ENCODE data around the gene NKD2. TPM values are rescaled to one million over a fixed set of nuclear protein-coding genes. Genes with fewer than 3 reads are reported as not detected.

The NKD2 gene
- total RNA-seq, 1 experiment from 2014 or later: 0.57 TPM

- no TSS peak for BruUV-seq (replicated peaks)
- H3K36me3 ChIP-seq (ENCODE audit: low read depth): no peaks in the 10 kb centered on the region
- H2AFZ ChIP-seq: no peak overlapping the region
- H3K9me2 ChIP-seq (ENCODE audit: insufficient read depth): no peaks in the 10 kb centered on the region
- H4K20me1 ChIP-seq (ENCODE audit: insufficient read depth): peaks cover 4% of the 10 kb centered on the region; the same call in 1 of the 2 replicates
- no peak for DNase-seq
- H3K27me3 ChIP-seq (ENCODE audit: insufficient read depth, low read depth): peaks cover 97% of the 10 kb centered on the region
- intact Hi-C loops (cut with micrococcal nuclease; ENCODE audit: unreplicated experiment): no loop called here
- TF ChIP-seq CTCF (conservative IDR thresholded peaks at IDR 0.05): no peak
- no peak overlapping the region for H3K4me2 ChIP-seq
- H3K79me2 ChIP-seq (ENCODE audit: low read depth): no peaks in the 10 kb centered on the region
- H3K4me3 ChIP-seq: no peak overlapping the region
- H3K9me3 ChIP-seq (ENCODE audit: insufficient read depth, low read depth): no peaks in the 10 kb centered on the region
- H3K4me1 ChIP-seq (replicated peaks; ENCODE audit: insufficient read depth): no peaks in the 10 kb centered on the region
- POLR2A ChIA-PET (ENCODE audit: unreplicated experiment): no interaction called here
- no peak overlapping the region for H3K27ac ChIP-seq
- CTCF ChIA-PET: no interaction called here
- no peaks in the 10 kb centered on the region for H3F3A ChIP-seq (ENCODE audit: insufficient read depth, low read depth)
Observed at GRCh38 chr5:962386-962785, 46.2 kb upstream of the NKD2 start.

GRCh38 chr5:962801-963200 is 45.8 kb upstream of the NKD2 start:
- no peak overlapping the region for H3K4me2 ChIP-seq
- no peak for DNase-seq
- intact Hi-C loops (cut with micrococcal nuclease; ENCODE audit: unreplicated experiment): no loop called here
- BruUV-seq (replicated peaks): no TSS peak
- H3F3A ChIP-seq (ENCODE audit: insufficient read depth, low read depth): no peaks in the 10 kb centered on the region
- H3K9me2 ChIP-seq (ENCODE audit: insufficient read depth): no peaks in the 10 kb centered on the region
- ChIA-PET CTCF (no interaction called here), POLR2A (ENCODE audit: unreplicated experiment) (no interaction called here)
- H3K4me3 ChIP-seq: no peak overlapping the region
- peaks cover 97% of the 10 kb centered on the region for H3K27me3 ChIP-seq (ENCODE audit: insufficient read depth, low read depth)
- H3K9me3 ChIP-seq (ENCODE audit: insufficient read depth, low read depth): no peaks in the 10 kb centered on the region
- no peaks in the 10 kb centered on the region for H3K79me2 ChIP-seq (ENCODE audit: low read depth)
- no peak overlapping the region for H2AFZ ChIP-seq
- peaks cover 4% of the 10 kb centered on the region; the same call in 1 of the 2 replicates for H4K20me1 ChIP-seq (ENCODE audit: insufficient read depth)
- no peak overlapping the region for H3K27ac ChIP-seq
- TF ChIP-seq EZH2 (IDR thresholded peaks at IDR 0.05; ENCODE audit: low read depth) (no peak), CTCF (conservative IDR thresholded peaks at IDR 0.05) (no peak)
- H3K4me1 ChIP-seq (replicated peaks; ENCODE audit: insufficient read depth): no peaks in the 10 kb centered on the region
- no peaks in the 10 kb centered on the region for H3K36me3 ChIP-seq (ENCODE audit: low read depth)

- H3K9me2 ChIP-seq (ENCODE audit: insufficient read depth): no peaks in the 10 kb centered on the region
- H3K4me3 ChIP-seq: no peak overlapping the region
- H3K36me3 ChIP-seq (ENCODE audit: low read depth): no peaks in the 10 kb centered on the region
- H3K9me3 ChIP-seq (ENCODE audit: insufficient read depth, low read depth): no peaks in the 10 kb centered on the region
- no peak overlapping the region for H3K27ac ChIP-seq
- no peak overlapping the region for H3K4me2 ChIP-seq
- TF ChIP-seq CTCF (conservative IDR thresholded peaks at IDR 0.05): no peak
- TF ChIP-seq EZH2 (IDR thresholded peaks at IDR 0.05; ENCODE audit: low read depth): no peak
- intact Hi-C loops (cut with micrococcal nuclease; ENCODE audit: unreplicated experiment): no loop called here
- ChIA-PET CTCF (no interaction called here), POLR2A (ENCODE audit: unreplicated experiment) (no interaction called here)
- H4K20me1 ChIP-seq (ENCODE audit: insufficient read depth): 0 out of 2 replicates have a peak, but pooled peaks cover 7% of the 10 kb centered on the region
- no peaks in the 10 kb centered on the region for H3K79me2 ChIP-seq (ENCODE audit: low read depth)
- H3K4me1 ChIP-seq (replicated peaks; ENCODE audit: insufficient read depth): no peaks in the 10 kb centered on the region
- no peak overlapping the region for H2AFZ ChIP-seq
- H3F3A ChIP-seq (ENCODE audit: insufficient read depth, low read depth): no peaks in the 10 kb centered on the region
- DNase-seq: no peak
- peaks cover 97% of the 10 kb centered on the region for H3K27me3 ChIP-seq (ENCODE audit: insufficient read depth, low read depth)
- BruUV-seq (replicated peaks): no TSS peak
Observed at GRCh38 chr5:963310-963672, 45.3 kb upstream of the NKD2 start.
